HEK293 (cell line): ENCODE measurements around the gene DOK6.

Experiments
- CTCF ChIA-PET: fragments of 350-600 bp; formaldehyde crosslinking; extraction: SDS; loops from one replicate; lab custom pipeline; 2021; ENCODE audit warnings: antibody characterized with exemption; lab: Yijun Ruan, JAX
- POLR2A ChIA-PET: fragments of 300-600 bp; formaldehyde crosslinking; extraction: SDS; loops from one replicate; lab custom pipeline; 2020; ENCODE audit warnings: antibody characterized with exemption, inconsistent platforms; lab: Yijun Ruan, JAX
- H3K27ac ChIP-seq: fragments of 200-500 bp; sonication (Bioruptor generic); 2 replicates; pipeline ENCODE4 v1.5.1; 2014; ENCODE audit warnings: low read depth, low read length, control low read depth, inconsistent platforms; ENCODE audit errors: extremely low read depth
- H3K36me3 ChIP-seq, 2 experiments: fragments of 200-500 bp in 1 of 2; sonication (Bioruptor generic) in 1 of 2; 1 replicate in 1 of 2; 2 replicates in 1 of 2; pipeline ENCODE4 v1.5.1; 2014 to 2017; ENCODE audit warnings: inconsistent platforms in 2 of 2, low read length in 2 of 2; ENCODE audit not compliant: control insufficient read depth in 2 of 2, insufficient read depth in 1 of 2
- H3K4me1 ChIP-seq: fragments of 200-500 bp; sonication (Bioruptor generic); 2 replicates; pipeline ENCODE4 v1.5.1; 2014; ENCODE audit warnings: mild to moderate bottlenecking, low read length, inconsistent platforms; ENCODE audit not compliant: control insufficient read depth, insufficient read depth
- H3K4me3 ChIP-seq: 2 replicates; pipeline ENCODE4 v1.5.1; 2011; ENCODE audit warnings: low read depth, mild to moderate bottlenecking, control low read depth, low read length, moderate library complexity
- H3K9me3 ChIP-seq: fragments of 200-500 bp; sonication (Bioruptor generic); 2 replicates; pipeline ENCODE4 v1.5.1; 2014; ENCODE audit warnings: low read depth, low read length, inconsistent platforms; ENCODE audit not compliant: control insufficient read depth, insufficient read depth
- GLIS1 ChIP-seq: fragments of 450-650 bp; formaldehyde crosslinking; IDR thresholded peaks from 2 replicates; pipeline ENCODE4 v1.5.1; 2016; ENCODE audit warnings: missing biosample characterization, missing genetic modification characterization
- HOXA7 ChIP-seq: sonication (generic); formaldehyde crosslinking; IDR thresholded peaks from 2 replicates; pipeline ENCODE4 v1.8.1; 2022; ENCODE audit warnings: missing genetic modification reagents, borderline replicate concordance
- HOXC10 ChIP-seq: sonication (generic); formaldehyde crosslinking; IDR thresholded peaks from 2 replicates; pipeline ENCODE4 v1.8.1; 2023; ENCODE audit warnings: mild to moderate bottlenecking, missing genetic modification reagents
- IKZF3 ChIP-seq: fragments of 450-650 bp; IDR thresholded peaks from 2 replicates; pipeline ENCODE4 v1.5.0; 2018; ENCODE audit warnings: missing biosample characterization, mild to moderate bottlenecking, missing genetic modification characterization, moderate library complexity
- MEIS1 ChIP-seq: sonication (generic); formaldehyde crosslinking; IDR thresholded peaks from 2 replicates; pipeline ENCODE4 v1.8.1; 2022; ENCODE audit warnings: missing genetic modification reagents, mild to moderate bottlenecking, borderline replicate concordance
- WT1 ChIP-seq: fragments of 450-650 bp; formaldehyde crosslinking; IDR thresholded peaks from 2 replicates; pipeline ENCODE4 v1.5.1; 2016; ENCODE audit warnings: missing biosample characterization, missing genetic modification characterization
- YY2 ChIP-seq: fragments of 450-650 bp; formaldehyde crosslinking; IDR thresholded peaks from 2 replicates; pipeline ENCODE4 v1.5.1; 2016; ENCODE audit warnings: missing biosample characterization, missing genetic modification characterization
- ZBTB1 ChIP-seq: fragments of 450-650 bp; formaldehyde crosslinking; IDR thresholded peaks from 2 replicates; pipeline ENCODE4 v1.5.1; 2016; ENCODE audit warnings: missing biosample characterization, missing genetic modification characterization
- ZEB2 ChIP-seq: fragments of 450-650 bp; formaldehyde crosslinking; IDR thresholded peaks from 2 replicates; pipeline ENCODE4 v1.5.1; 2016; ENCODE audit warnings: missing biosample characterization, missing genetic modification characterization
- ZFP69B ChIP-seq: fragments of 450-650 bp; formaldehyde crosslinking; IDR thresholded peaks from 2 replicates; pipeline ENCODE4 v1.5.1; 2016; ENCODE audit warnings: missing biosample characterization, missing genetic modification characterization
- ZNF19 ChIP-seq: fragments of 450-650 bp; formaldehyde crosslinking; IDR thresholded peaks from 2 replicates; pipeline ENCODE4; 2016; ENCODE audit warnings: missing biosample characterization, missing genetic modification characterization, low read depth
- ZNF223 ChIP-seq: fragments of 450-650 bp; formaldehyde crosslinking; IDR thresholded peaks from 2 replicates; pipeline ENCODE4 v1.5.1; 2016; ENCODE audit warnings: missing biosample characterization, missing genetic modification characterization
- ZNF394 ChIP-seq: fragments of 450-650 bp; formaldehyde crosslinking; IDR thresholded peaks from 2 replicates; pipeline ENCODE4 v1.5.1; 2016; ENCODE audit warnings: missing biosample characterization, missing genetic modification characterization, mild to moderate bottlenecking, moderate library complexity, borderline replicate concordance
- ZNF548 ChIP-seq: fragments of 450-650 bp; formaldehyde crosslinking; IDR thresholded peaks from 2 replicates; pipeline ENCODE4 v1.5.1; 2016; ENCODE audit warnings: missing biosample characterization, missing genetic modification characterization
- ZNF600 ChIP-seq: fragments of 450-650 bp; formaldehyde crosslinking; IDR thresholded peaks from 2 replicates; pipeline ENCODE4 v1.5.1; 2016; ENCODE audit warnings: missing biosample characterization, missing genetic modification characterization
- TF ChIP-seq, protein P1 (sequence below): fragments of 450-650 bp; formaldehyde crosslinking; IDR thresholded peaks from 2 replicates; pipeline ENCODE4 v1.5.1; 2016; ENCODE audit warnings: missing biosample characterization, missing genetic modification characterization
- TF ChIP-seq, protein P2 (sequence below): fragments of 450-650 bp; formaldehyde crosslinking; IDR thresholded peaks from 2 replicates; pipeline ENCODE4 v1.5.1; 2016; ENCODE audit warnings: missing biosample characterization, missing genetic modification characterization
- TF ChIP-seq, protein P3 (sequence below): fragments of 450-650 bp; formaldehyde crosslinking; conservative IDR thresholded peaks from 2 replicates; pipeline ENCODE4 v1.5.1; 2016; ENCODE audit warnings: low read depth, missing biosample characterization, missing genetic modification characterization
- TF ChIP-seq, protein P4 (sequence below): fragments of 450-650 bp; formaldehyde crosslinking; IDR thresholded peaks from 2 replicates; pipeline ENCODE4 v1.5.1; 2017; ENCODE audit warnings: missing biosample characterization, missing genetic modification characterization

Gene DOK6

DNA sequence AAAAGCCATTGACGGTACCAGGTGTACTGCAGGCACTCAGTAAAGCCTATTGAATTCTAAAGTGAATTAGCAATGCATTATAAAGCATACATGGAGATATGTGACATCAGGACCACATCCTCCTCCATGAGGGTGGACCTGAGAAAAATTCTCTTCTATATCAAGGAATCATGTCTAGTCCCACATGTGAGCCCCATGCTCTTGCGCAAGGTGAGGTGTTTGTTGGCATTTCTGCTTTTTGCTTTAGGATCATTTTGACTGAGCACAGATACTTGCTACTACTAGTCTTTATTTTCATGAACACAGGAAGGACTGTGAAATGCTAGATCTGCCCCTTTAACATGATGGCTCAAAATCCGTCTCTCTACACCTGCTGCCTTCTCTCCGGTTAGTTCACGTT lies 363.1 kb downstream of the DOK6 start:
- Histone ChIP-seq H3K9me3 (no peaks in the 10 kb centered on the region), H3K4me1 (no peaks in the 10 kb centered on the region), H3K27ac (no peak overlapping the region), H3K4me3 (no peak overlapping the region), H3K36me3 (no peaks in the 10 kb centered on the region)
- TF ChIP-seq IKZF3 (tag by site-specific recombination) = no peak
- no peak for TF ChIP-seq ZNF223 (tag by site-specific recombination)
- TF ChIP-seq HOXA7 = no peak
- TF ChIP-seq, protein P1, sequence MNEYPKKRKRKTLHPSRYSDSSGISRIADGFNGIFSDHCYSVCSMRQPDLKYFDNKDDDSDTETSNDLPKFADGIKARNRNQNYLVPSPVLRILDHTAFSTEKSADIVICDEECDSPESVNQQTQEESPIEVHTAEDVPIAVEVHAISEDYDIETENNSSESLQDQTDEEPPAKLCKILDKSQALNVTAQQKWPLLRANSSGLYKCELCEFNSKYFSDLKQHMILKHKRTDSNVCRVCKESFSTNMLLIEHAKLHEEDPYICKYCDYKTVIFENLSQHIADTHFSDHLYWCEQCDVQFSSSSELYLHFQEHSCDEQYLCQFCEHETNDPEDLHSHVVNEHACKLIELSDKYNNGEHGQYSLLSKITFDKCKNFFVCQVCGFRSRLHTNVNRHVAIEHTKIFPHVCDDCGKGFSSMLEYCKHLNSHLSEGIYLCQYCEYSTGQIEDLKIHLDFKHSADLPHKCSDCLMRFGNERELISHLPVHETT (tag by site-specific recombination) = no peak
- TF ChIP-seq ZNF548 (tag by site-specific recombination) = no peak
- TF ChIP-seq, protein P2, sequence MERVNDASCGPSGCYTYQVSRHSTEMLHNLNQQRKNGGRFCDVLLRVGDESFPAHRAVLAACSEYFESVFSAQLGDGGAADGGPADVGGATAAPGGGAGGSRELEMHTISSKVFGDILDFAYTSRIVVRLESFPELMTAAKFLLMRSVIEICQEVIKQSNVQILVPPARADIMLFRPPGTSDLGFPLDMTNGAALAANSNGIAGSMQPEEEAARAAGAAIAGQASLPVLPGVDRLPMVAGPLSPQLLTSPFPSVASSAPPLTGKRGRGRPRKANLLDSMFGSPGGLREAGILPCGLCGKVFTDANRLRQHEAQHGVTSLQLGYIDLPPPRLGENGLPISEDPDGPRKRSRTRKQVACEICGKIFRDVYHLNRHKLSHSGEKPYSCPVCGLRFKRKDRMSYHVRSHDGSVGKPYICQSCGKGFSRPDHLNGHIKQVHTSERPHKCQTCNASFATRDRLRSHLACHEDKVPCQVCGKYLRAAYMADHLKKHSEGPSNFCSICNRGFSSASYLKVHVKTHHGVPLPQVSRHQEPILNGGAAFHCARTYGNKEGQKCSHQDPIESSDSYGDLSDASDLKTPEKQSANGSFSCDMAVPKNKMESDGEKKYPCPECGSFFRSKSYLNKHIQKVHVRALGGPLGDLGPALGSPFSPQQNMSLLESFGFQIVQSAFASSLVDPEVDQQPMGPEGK = no peak
- no peak for TF ChIP-seq ZNF600 (tag by site-specific recombination)
- ChIA-PET POLR2A (no interaction called here), CTCF (no interaction called here)

DNA sequence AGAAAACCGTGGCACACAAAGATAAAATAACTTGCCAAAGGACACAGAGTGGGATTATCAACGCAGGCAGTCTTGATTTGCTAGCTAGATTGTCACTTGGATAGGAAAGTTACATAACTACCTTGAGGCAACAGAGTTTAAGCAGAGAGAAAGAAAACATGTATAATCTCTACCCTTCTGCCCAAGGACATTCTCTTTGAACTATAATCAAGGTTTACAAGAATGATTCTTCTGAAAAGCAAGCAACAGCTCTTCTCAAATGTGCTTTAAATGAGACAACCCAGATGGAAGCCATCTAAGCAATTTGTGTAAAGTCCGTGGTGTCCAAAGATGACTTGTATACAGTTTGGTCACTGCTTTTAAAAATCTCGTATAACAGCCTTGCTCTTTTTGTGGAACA lies 369.6 kb downstream of the DOK6 start:
- TF ChIP-seq ZNF600 (tag by site-specific recombination) (no peak), IKZF3 (tag by site-specific recombination) (no peak), ZFP69B (tag by site-specific recombination) (no peak), ZBTB1 (tag by site-specific recombination) (no peak), ZNF19 (tag by site-specific recombination) (no peak), MEIS1 (CRISPR knock-in tag) (no peak), ZEB2 (tag by site-specific recombination) (no peak), HOXC10 (CRISPR knock-in tag) (no peak), YY2 (tag by site-specific recombination) (no peak), WT1 (tag by site-specific recombination) (no peak), ZNF394 (tag by site-specific recombination) (no peak), GLIS1 (tag by site-specific recombination) (no peak)
- TF ChIP-seq, protein P3, sequence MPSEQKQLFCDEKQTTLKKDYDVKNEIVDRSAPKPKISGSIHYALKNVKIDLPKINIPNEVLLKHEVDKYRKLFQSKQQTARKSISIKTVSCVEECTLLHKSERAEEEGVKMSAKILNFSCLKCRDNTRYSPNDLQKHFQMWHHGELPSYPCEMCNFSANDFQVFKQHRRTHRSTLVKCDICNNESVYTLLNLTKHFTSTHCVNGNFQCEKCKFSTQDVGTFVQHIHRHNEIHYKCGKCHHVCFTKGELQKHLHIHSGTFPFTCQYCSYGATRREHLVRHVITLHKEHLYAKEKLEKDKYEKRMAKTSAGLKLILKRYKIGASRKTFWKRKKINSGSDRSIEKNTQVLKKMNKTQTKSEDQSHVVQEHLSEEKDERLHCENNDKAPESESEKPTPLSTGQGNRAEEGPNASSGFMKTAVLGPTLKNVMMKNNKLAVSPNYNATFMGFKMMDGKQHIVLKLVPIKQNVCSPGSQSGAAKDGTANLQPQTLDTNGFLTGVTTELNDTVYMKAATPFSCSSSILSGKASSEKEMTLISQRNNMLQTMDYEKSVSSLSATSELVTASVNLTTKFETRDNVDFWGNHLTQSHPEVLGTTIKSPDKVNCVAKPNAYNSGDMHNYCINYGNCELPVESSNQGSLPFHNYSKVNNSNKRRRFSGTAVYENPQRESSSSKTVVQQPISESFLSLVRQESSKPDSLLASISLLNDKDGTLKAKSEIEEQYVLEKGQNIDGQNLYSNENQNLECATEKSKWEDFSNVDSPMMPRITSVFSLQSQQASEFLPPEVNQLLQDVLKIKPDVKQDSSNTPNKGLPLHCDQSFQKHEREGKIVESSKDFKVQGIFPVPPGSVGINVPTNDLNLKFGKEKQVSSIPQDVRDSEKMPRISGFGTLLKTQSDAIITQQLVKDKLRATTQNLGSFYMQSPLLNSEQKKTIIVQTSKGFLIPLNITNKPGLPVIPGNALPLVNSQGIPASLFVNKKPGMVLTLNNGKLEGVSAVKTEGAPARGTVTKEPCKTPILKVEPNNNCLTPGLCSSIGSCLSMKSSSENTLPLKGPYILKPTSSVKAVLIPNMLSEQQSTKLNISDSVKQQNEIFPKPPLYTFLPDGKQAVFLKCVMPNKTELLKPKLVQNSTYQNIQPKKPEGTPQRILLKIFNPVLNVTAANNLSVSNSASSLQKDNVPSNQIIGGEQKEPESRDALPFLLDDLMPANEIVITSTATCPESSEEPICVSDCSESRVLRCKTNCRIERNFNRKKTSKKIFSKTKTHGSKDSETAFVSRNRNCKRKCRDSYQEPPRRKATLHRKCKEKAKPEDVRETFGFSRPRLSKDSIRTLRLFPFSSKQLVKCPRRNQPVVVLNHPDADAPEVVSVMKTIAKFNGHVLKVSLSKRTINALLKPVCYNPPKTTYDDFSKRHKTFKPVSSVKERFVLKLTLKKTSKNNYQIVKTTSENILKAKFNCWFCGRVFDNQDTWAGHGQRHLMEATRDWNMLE = no peak
- TF ChIP-seq, protein P4, sequence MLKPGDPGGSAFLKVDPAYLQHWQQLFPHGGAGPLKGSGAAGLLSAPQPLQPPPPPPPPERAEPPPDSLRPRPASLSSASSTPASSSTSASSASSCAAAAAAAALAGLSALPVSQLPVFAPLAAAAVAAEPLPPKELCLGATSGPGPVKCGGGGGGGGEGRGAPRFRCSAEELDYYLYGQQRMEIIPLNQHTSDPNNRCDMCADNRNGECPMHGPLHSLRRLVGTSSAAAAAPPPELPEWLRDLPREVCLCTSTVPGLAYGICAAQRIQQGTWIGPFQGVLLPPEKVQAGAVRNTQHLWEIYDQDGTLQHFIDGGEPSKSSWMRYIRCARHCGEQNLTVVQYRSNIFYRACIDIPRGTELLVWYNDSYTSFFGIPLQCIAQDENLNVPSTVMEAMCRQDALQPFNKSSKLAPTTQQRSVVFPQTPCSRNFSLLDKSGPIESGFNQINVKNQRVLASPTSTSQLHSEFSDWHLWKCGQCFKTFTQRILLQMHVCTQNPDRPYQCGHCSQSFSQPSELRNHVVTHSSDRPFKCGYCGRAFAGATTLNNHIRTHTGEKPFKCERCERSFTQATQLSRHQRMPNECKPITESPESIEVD = no peak
- Histone ChIP-seq H3K36me3 (no peaks in the 10 kb centered on the region), H3K9me3 (no peaks in the 10 kb centered on the region), H3K4me3 (no peak overlapping the region), H3K4me1 (no peaks in the 10 kb centered on the region), H3K27ac (no peak overlapping the region)
- ChIA-PET CTCF (no interaction called here), POLR2A (no interaction called here)
